H1 (cell line): ENCODE data around the gene NAMPT. TPM values are rescaled to one million over a fixed set of nuclear protein-coding genes. Genes with fewer than 3 reads are reported as not detected.

Experiments
- CTCF ChIA-PET: fragments of 300-600 bp; sonication (Branson Sonifier 250); formaldehyde crosslinking; loops from one replicate; lab custom pipeline; 2021; ENCODE audit not compliant: partially characterized antibody; lab: Charles Lee
- POLR2A ChIA-PET: fragments of 300-600 bp; sonication (Branson Sonifier 250); formaldehyde crosslinking; loops from one replicate; lab custom pipeline; 2021; ENCODE audit warnings: inconsistent platforms; ENCODE audit not compliant: partially characterized antibody; lab: Charles Lee
- DNase-seq, 2 experiments: peaks; one replicate each; pipeline versions ENCODE4 v3.0.0 to v3.0.0-alpha.2; 2010 to 2022; ENCODE audit warnings: low spot score in 2 of 2, low read depth in 1 of 2, mixed read lengths in 1 of 2
- FAIRE-seq: peaks from 2 replicates; lab custom pipeline; 2011; peaks lifted over from hg19 to GRCh38; lab: Jason Lieb, UNC
- H2AFZ ChIP-seq: 2 replicates; pipeline ENCODE4 v1.8.1; 2012; ENCODE audit warnings: low read length, inconsistent platforms
- H2AK5ac ChIP-seq: 2 replicates; pipeline ENCODE4 v1.6.1; 2013; ENCODE audit warnings: low read depth, low read length
- H2BK120ac ChIP-seq: replicated peaks from 2 replicates; pipeline ENCODE3; 2013; ENCODE audit warnings: low read depth, low read length, inconsistent platforms
- H2BK12ac ChIP-seq: 2 replicates; pipeline ENCODE4 v1.6.1; 2013; ENCODE audit warnings: low read depth, low read length
- H2BK15ac ChIP-seq: 2 replicates; pipeline ENCODE4 v1.6.1; 2013; ENCODE audit warnings: low read length
- H2BK20ac ChIP-seq: 2 replicates; pipeline ENCODE4 v1.6.1; 2013; ENCODE audit warnings: low read length
- H2BK5ac ChIP-seq: 2 replicates; pipeline ENCODE4 v1.6.1; 2013; ENCODE audit warnings: low read depth, low read length
- H3K14ac ChIP-seq: 2 replicates; pipeline ENCODE4 v1.6.1; 2013; ENCODE audit warnings: inconsistent platforms; ENCODE audit not compliant: insufficient read length
- H3K18ac ChIP-seq: 2 replicates; pipeline ENCODE4 v1.6.1; 2013; ENCODE audit warnings: low read length; ENCODE audit errors: extremely low read depth
- H3K23ac ChIP-seq: 2 replicates; pipeline ENCODE4 v1.6.1; 2013; ENCODE audit warnings: inconsistent platforms; ENCODE audit not compliant: insufficient read length
- H3K23me2 ChIP-seq: 2 replicates; pipeline ENCODE4 v1.6.1; 2013; ENCODE audit warnings: low read depth, low read length
- H3K27ac ChIP-seq: 2 replicates; pipeline ENCODE4 v1.6.1; 2011; ENCODE audit warnings: low read depth, low read length, inconsistent platforms
- H3K27me3 ChIP-seq, 4 experiments: replicated peaks in 1 of 4; 1 replicate in 1 of 4; 2 replicates in 3 of 4; pipeline versions ENCODE4 v1.6.1 to v1.8.1; 2011 to 2013; ENCODE audit warnings: low read length in 3 of 4, mild to moderate bottlenecking in 3 of 4, inconsistent platforms in 2 of 4, mixed read lengths in 2 of 4, moderate library complexity in 1 of 4; ENCODE audit not compliant: control insufficient read depth in 3 of 4, insufficient read depth in 3 of 4; ENCODE audit errors: extremely low read depth in 1 of 4
- H3K36me3 ChIP-seq, 4 experiments: 2 replicates each; pipeline versions ENCODE4 v1.6.1 to v1.8.1; 2011 to 2013; ENCODE audit warnings: mild to moderate bottlenecking in 4 of 4, low read length in 3 of 4, moderate library complexity in 2 of 4, control low read depth in 1 of 4, inconsistent platforms in 1 of 4; ENCODE audit not compliant: insufficient read depth in 4 of 4, control insufficient read depth in 2 of 4
- H3K4ac ChIP-seq: replicated peaks from 2 replicates; pipeline ENCODE3; 2013; ENCODE audit warnings: low read length, low read depth, mixed read lengths, inconsistent platforms; ENCODE audit not compliant: insufficient read length
- H3K4me1 ChIP-seq, 4 experiments: replicated peaks in 1 of 4; 1 replicate in 1 of 4; 2 replicates in 3 of 4; pipeline versions ENCODE4 v1.6.1 to v1.8.1; 2011 to 2013; ENCODE audit warnings: low read length in 3 of 4, inconsistent platforms in 2 of 4, mixed read lengths in 1 of 4; ENCODE audit not compliant: insufficient read depth in 4 of 4, control insufficient read depth in 3 of 4
- H3K4me2 ChIP-seq, 2 experiments: 2 replicates each; pipeline versions ENCODE4 v1.6.1 to v1.8.1; 2011 to 2013; ENCODE audit warnings: low read depth in 2 of 2, low read length in 2 of 2, control low read depth in 1 of 2, inconsistent platforms in 1 of 2, mild to moderate bottlenecking in 1 of 2; ENCODE audit not compliant: insufficient read depth in 1 of 2
- H3K4me3 ChIP-seq, 4 experiments: fragments of 200-600, 300-600 bp in 1 of 4; sonication (generic), shearing (Covaris generic), sonication (Bioruptor Twin) in 1 of 4; 2 replicates each; pipeline versions ENCODE4 v1.5.1 to v1.8.1; 2011 to 2016; ENCODE audit warnings: low read length in 4 of 4, low read depth in 3 of 4, control low read depth in 2 of 4, inconsistent platforms in 2 of 4, mild to moderate bottlenecking in 2 of 4, mixed read lengths in 1 of 4, moderate library complexity in 1 of 4; ENCODE audit not compliant: insufficient read depth in 2 of 4; ENCODE audit errors: extremely low read depth in 1 of 4
- H3K56ac ChIP-seq: replicated peaks from 2 replicates; pipeline ENCODE3; 2013; ENCODE audit warnings: low read depth, mild to moderate bottlenecking, mixed read lengths, low read length, inconsistent platforms; ENCODE audit not compliant: insufficient read length
- H3K79me1 ChIP-seq: 2 replicates; pipeline ENCODE4 v1.6.1; 2013; ENCODE audit warnings: low read depth, low read length, control low read depth
- H3K79me2 ChIP-seq, 2 experiments: 2 replicates each; pipeline versions ENCODE4 v1.6.1 to v1.8.1; 2012 to 2013; ENCODE audit warnings: low read length in 2 of 2, mild to moderate bottlenecking in 2 of 2, inconsistent platforms in 1 of 2; ENCODE audit not compliant: insufficient read depth in 2 of 2, control insufficient read depth in 1 of 2
- H3K9ac ChIP-seq, 4 experiments: replicated peaks in 1 of 4; 1 replicate in 1 of 4; 2 replicates in 3 of 4; pipeline versions ENCODE4 v1.6.1 to v1.8.1; 2011 to 2013; ENCODE audit warnings: low read depth in 3 of 4, low read length in 3 of 4, control low read depth in 2 of 4, mild to moderate bottlenecking in 2 of 4, moderate library complexity in 2 of 4, inconsistent platforms in 1 of 4; ENCODE audit errors: extremely low read depth in 1 of 4
- H3K9me3 ChIP-seq, 2 experiments: 2 replicates each; pipeline versions ENCODE4 v1.6.1 to v1.8.1; 2012 to 2013; ENCODE audit warnings: mild to moderate bottlenecking in 2 of 2, moderate library complexity in 2 of 2, control low read depth in 1 of 2, inconsistent platforms in 1 of 2, low read depth in 1 of 2, low read length in 1 of 2, mixed read lengths in 1 of 2; ENCODE audit not compliant: insufficient read depth in 2 of 2
- H4K20me1 ChIP-seq, 2 experiments: replicated peaks in 1 of 2; 2 replicates each; pipeline versions ENCODE3 to v1.8.1; 2011 to 2013; ENCODE audit warnings: inconsistent platforms in 2 of 2, low read length in 2 of 2, mild to moderate bottlenecking in 1 of 2; ENCODE audit not compliant: insufficient read depth in 2 of 2, control insufficient read depth in 1 of 2
- H4K5ac ChIP-seq: 2 replicates; pipeline ENCODE4 v1.6.1; 2013; ENCODE audit warnings: low read length, low read depth, mixed read lengths, inconsistent platforms; ENCODE audit not compliant: insufficient read length
- H4K8ac ChIP-seq: 2 replicates; pipeline ENCODE4 v1.8.0; 2013; ENCODE audit warnings: mild to moderate bottlenecking, moderate library complexity, low read length, inconsistent platforms; ENCODE audit not compliant: insufficient read depth; ENCODE audit errors: extremely low read depth
- H4K91ac ChIP-seq: replicated peaks from 2 replicates; pipeline ENCODE3; 2013; ENCODE audit warnings: low read length, mixed read lengths, inconsistent platforms; ENCODE audit not compliant: insufficient read length
- CTCF ChIP-seq, 3 experiments: IDR thresholded peaks; 1 replicate in 2 of 3; 2 replicates in 1 of 3; pipeline versions ENCODE4 v1.5.1 to v1.6.1; 2011; ENCODE audit warnings: low read length in 3 of 3, mild to moderate bottlenecking in 3 of 3, inconsistent platforms in 2 of 3, low read depth in 1 of 3, moderate library complexity in 1 of 3; ENCODE audit not compliant: insufficient read depth in 1 of 3; ENCODE audit errors: control extremely low read depth in 1 of 3
- EP300 ChIP-seq, 2 experiments: IDR thresholded peaks; 1 replicate in 1 of 2; 2 replicates in 1 of 2; pipeline ENCODE4 v1.6.1; 2011 to 2012; ENCODE audit warnings: low read depth in 2 of 2, low read length in 2 of 2, mild to moderate bottlenecking in 2 of 2, borderline replicate concordance in 1 of 2, inconsistent platforms in 1 of 2, moderate library complexity in 1 of 2
- HDAC6 ChIP-seq: IDR thresholded peaks from one replicate; pipeline ENCODE4 v1.7.1; 2012; ENCODE audit warnings: low read depth, mild to moderate bottlenecking, inconsistent platforms, low read length, moderate library complexity
- TEAD4 ChIP-seq: IDR thresholded peaks from 2 replicates; pipeline ENCODE4 v1.6.1; 2012; ENCODE audit warnings: low read depth, low read length, inconsistent platforms, mixed read lengths
- WGBS, 2 experiments: shearing (Covaris generic) in 1 of 2; methylation state at CpG; one replicate each; pipeline versions ENCODE4 v1.1.6 to v1.1.7; 2013 to 2015; ENCODE audit warnings: low lambda C conversion rate in 2 of 2, mixed read lengths in 2 of 2, inconsistent platforms in 1 of 2, low coverage in 1 of 2, missing lambda C conversion rate in 1 of 2; ENCODE audit not compliant: insufficient replicate concordance in 2 of 2, insufficient coverage in 1 of 2, insufficient read length in 1 of 2; ENCODE audit errors: extremely low coverage in 1 of 2, missing lambda C conversion rate in 1 of 2; 5-methylcytosine and 5-hydroxymethylcytosine counted together
- polyA plus RNA-seq, 7 experiments: library from polyadenylated mRNA; depleted of rRNA in 3 of 7; stranded (reverse) in 5 of 7; unstranded in 2 of 7; fragments of >200 nt in 5 of 7; fragments of 200-250 nt in 2 of 7; gene quantifications; 1 replicate in 5 of 7; 2 replicates in 1 of 7; 4 replicates in 1 of 7; pipeline versions ENCODE4 v1.2.1 to v1.2.3, GENCODE V29; 2011 to 2013; ENCODE audit warnings: missing spikeins in 2 of 7, mixed read lengths in 2 of 7
- total RNA-seq: library from RNA; stranded (reverse); fragmentation: NEBNext Ultra II Directional; extraction: Animal tissue kit (Norgen Biotek cat#: 25700); gene quantifications from 2 replicates; pipeline ENCODE4 v1.2.1, GENCODE V29; 2021

The NAMPT gene
- total and polyA plus RNA-seq, 2 of the 8 experiments (the other 6 are each of a cell fraction or from before 2014, with no cell fraction given): 15.4 to 95.9 TPM

- Histone ChIP-seq H2BK20ac (no peak overlapping the region), H3K23me2 (no peaks in the 10 kb centered on the region), H3K4me1 (no peaks in the 10 kb centered on the region), H4K5ac (no peak overlapping the region), H3K36me3 (no peaks in the 10 kb centered on the region), H3K27ac (no peak overlapping the region), H3K4me2 (no peak overlapping the region), H2AK5ac (no peak overlapping the region), H2BK12ac (no peak overlapping the region), H3K56ac (no peak overlapping the region), H2AFZ (no peak overlapping the region), H3K9ac (no peak overlapping the region), H3K18ac (no peak overlapping the region), H3K4ac (no peak overlapping the region), H2BK120ac (no peak overlapping the region), H4K91ac (no peak overlapping the region), H3K14ac (no peak overlapping the region), H3K79me1 (no peaks in the 10 kb centered on the region), H3K23ac (no peak overlapping the region), H3K9me3 (peaks cover 3 to 6% of the 10 kb centered on the region in 2 experiments; a peak in 3 of 4 replicates), H3K27me3 (no peaks in the 10 kb centered on the region), H4K20me1 (no peaks in the 10 kb centered on the region), H2BK5ac (no peak overlapping the region), H3K4me3 (no peak overlapping the region), H2BK15ac (no peak overlapping the region), H3K79me2 (no peaks in the 10 kb centered on the region), H4K8ac (no peak overlapping the region)
- no peak for DNase-seq
- 67% methylated on average over 2 of the region's 2 CpGs; no CpG with 5 or more reads in 1 of the 2 experiments for WGBS, 2 experiments
- ChIA-PET POLR2A (interaction anchor here (1.5 kb wide), 1 partner anchor 9 kb away, joined by 5 read pairs; the partner anchor contains the start of gene NAMPT), CTCF (interaction anchor here (0.6 kb wide), 1 partner anchor 256 kb away, joined by 5 read pairs; no protein-coding TSS in a partner anchor)
- TF ChIP-seq HDAC6: no peak
- no peak for TF ChIP-seq TEAD4
- TF ChIP-seq CTCF (IDR thresholded peaks at IDR 0.05; ENCODE audit: control extremely low read depth in 1 of 3, insufficient read depth in 1 of 3, low read depth in 1 of 3, low read length in 3 of 3): peak in 1 of 3 experiments; percentile 9; a peak in 1 of 4 replicates
- no peak for TF ChIP-seq EP300 (IDR thresholded peaks at IDR 0.05; ENCODE audit: borderline replicate concordance in 1 of 2, low read depth in 2 of 2, low read length in 2 of 2)
- FAIRE-seq: no peak
Observed at GRCh38 chr7:106294334-106294733, 9.6 kb upstream of the NAMPT start.
